Panc1 (cell line): ENCODE measurements around the gene BBC3.

Source experiments
- CTCF ChIP-seq: fragments of 450-650 bp; IDR thresholded peaks from 2 replicates; pipeline ENCODE4 v1.5.1; 2017; ENCODE audit warnings: mild to moderate bottlenecking
- POLR2AphosphoS5 ChIP-seq: IDR thresholded peaks from 2 replicates; pipeline ENCODE4 v1.6.1; 2012; ENCODE audit warnings: mild to moderate bottlenecking, low read depth, low read length, moderate library complexity
- REST ChIP-seq, 2 experiments: IDR thresholded peaks; 2 replicates each; pipeline ENCODE4 v1.6.1; 2011 to 2012; ENCODE audit warnings: low read depth in 2 of 2, control low read depth in 1 of 2, low read length in 1 of 2, mild to moderate bottlenecking in 1 of 2, moderate library complexity in 1 of 2; ENCODE audit not compliant: insufficient read depth in 1 of 2
- SIN3A ChIP-seq: IDR thresholded peaks from 2 replicates; pipeline ENCODE4 v1.6.1; 2012; ENCODE audit warnings: low read depth, mild to moderate bottlenecking, low read length, moderate library complexity, borderline replicate concordance; ENCODE audit not compliant: insufficient read depth
- TCF7L2 ChIP-seq: IDR thresholded peaks from 2 replicates; pipeline ENCODE4 v1.6.1; 2011; ENCODE audit warnings: mild to moderate bottlenecking, low read depth, low read length, inconsistent platforms

- TF ChIP-seq CTCF = no peak
- TF ChIP-seq TCF7L2 = no peak
- no peak for TF ChIP-seq SIN3A
- no peak for TF ChIP-seq POLR2AphosphoS5
- no peak for TF ChIP-seq REST (IDR thresholded peaks at IDR 0.05; ENCODE audit: insufficient read depth in 1 of 2, low read depth in 2 of 2, low read length in 1 of 2)
These were observed 35.5 kb upstream of the BBC3 start for GRCh38 chr19:47266401-47266941.
